WTC11 (cell line): ENCODE data around the gene HES1. TPM values are rescaled to one million over a fixed set of nuclear protein-coding genes. Genes with fewer than 3 reads are reported as not detected.

Source experiments
- ATAC-seq: fragments of 200-7000 bp; cut with Tn5 transposase; 2 replicates; pipeline ENCODE4 v1.10.0; 2021; ENCODE audit warnings: mild to moderate bottlenecking, moderate library complexity
- CTCF ChIA-PET: fragments of 300-600 bp; sonication (Branson Sonifier 250); formaldehyde crosslinking; loops from one replicate; lab custom pipeline; 2021; ENCODE audit warnings: antibody characterized with exemption; lab: Charles Lee
- POLR2A ChIA-PET: fragments of 350-600 bp; sonication (Branson Sonifier 250); formaldehyde crosslinking; loops from one replicate; lab custom pipeline; 2021; ENCODE audit warnings: antibody characterized with exemption; lab: Charles Lee
- DNase-seq: peaks from one replicate; pipeline ENCODE4 v3.0.0; 2021; ENCODE audit warnings: low spot score
- H3K27ac Mint-ChIP-seq: 2 replicates; pipeline ENCODE4 v1.8.0; 2021; ENCODE audit warnings: mixed read lengths
- H3K27me3 Mint-ChIP-seq: 2 replicates; pipeline ENCODE4 v1.8.0; 2021; ENCODE audit warnings: low read depth, mild to moderate bottlenecking, moderate library complexity, mixed read lengths
- H3K36me3 Mint-ChIP-seq: 2 replicates; pipeline ENCODE4 v1.8.0; 2021; ENCODE audit warnings: mixed read lengths
- H3K4me1 Mint-ChIP-seq: 2 replicates; pipeline ENCODE4 v1.8.0; 2022; ENCODE audit warnings: mixed read lengths
- H3K4me3 Mint-ChIP-seq: 2 replicates; pipeline ENCODE4 v1.8.0; 2021; ENCODE audit warnings: mild to moderate bottlenecking, moderate library complexity, mixed read lengths
- H3K9me3 Mint-ChIP-seq: 2 replicates; pipeline ENCODE4 v1.8.0; 2021; ENCODE audit warnings: mixed read lengths
- CREB1 ChIP-seq: sonication (generic); formaldehyde crosslinking; IDR thresholded peaks from 2 replicates; pipeline ENCODE4 v1.8.0; 2023; ENCODE audit warnings: mild to moderate bottlenecking, missing genetic modification reagents
- FOXK1 ChIP-seq: sonication (generic); formaldehyde crosslinking; IDR thresholded peaks from 2 replicates; pipeline ENCODE4 v1.8.0; 2022; ENCODE audit warnings: mild to moderate bottlenecking, moderate library complexity, missing genetic modification reagents
- GRHL2 ChIP-seq: fragments of 250-450 bp; sonication (Bioruptor Pico); IDR thresholded peaks from 2 replicates; pipeline ENCODE4 v1.8.0; 2022; ENCODE audit warnings: mild to moderate bottlenecking, moderate library complexity; ENCODE audit not compliant: insufficient replicate concordance, severe bottlenecking
- JAZF1 ChIP-seq: fragments of 250-450 bp; sonication (Bioruptor Pico); IDR thresholded peaks from 2 replicates; pipeline ENCODE4 v1.9.0; 2021; ENCODE audit warnings: moderate library complexity, mild to moderate bottlenecking, inconsistent platforms
- JUN ChIP-seq: sonication (generic); formaldehyde crosslinking; IDR thresholded peaks from 2 replicates; pipeline ENCODE4 v1.8.0; 2023; ENCODE audit warnings: mild to moderate bottlenecking, missing genetic modification reagents
- NR1H2 ChIP-seq: sonication (generic); formaldehyde crosslinking; IDR thresholded peaks from 2 replicates; pipeline ENCODE4 v1.9.0; 2021; ENCODE audit warnings: mild to moderate bottlenecking, moderate library complexity, missing genetic modification reagents
- NR3C1 ChIP-seq: sonication (generic); formaldehyde crosslinking; conservative IDR thresholded peaks from 2 replicates; pipeline ENCODE4 v1.8.1; 2023; ENCODE audit warnings: low read depth, mild to moderate bottlenecking, missing genetic modification reagents
- PRRX2 ChIP-seq: fragments of 250-450 bp; sonication (Bioruptor Pico); IDR thresholded peaks from 2 replicates; pipeline ENCODE4 v1.8.0; 2021; ENCODE audit warnings: mild to moderate bottlenecking
- RORB ChIP-seq: fragments of 250-450 bp; sonication (Bioruptor Pico); IDR thresholded peaks from 2 replicates; pipeline ENCODE4 v1.9.0; 2021; ENCODE audit warnings: mild to moderate bottlenecking
- SMAD3 ChIP-seq: sonication (generic); formaldehyde crosslinking; IDR thresholded peaks from 2 replicates; pipeline ENCODE4 v1.8.0; 2022; ENCODE audit warnings: missing genetic modification reagents, mild to moderate bottlenecking, borderline replicate concordance
- SMAD4 ChIP-seq: sonication (generic); formaldehyde crosslinking; IDR thresholded peaks from 2 replicates; pipeline ENCODE4 v1.8.0; 2022; ENCODE audit warnings: mild to moderate bottlenecking, missing genetic modification reagents
- TEAD1 ChIP-seq: sonication (generic); formaldehyde crosslinking; IDR thresholded peaks from 2 replicates; pipeline ENCODE4 v1.8.0; 2022; ENCODE audit warnings: mild to moderate bottlenecking, missing genetic modification reagents
- TEAD4 ChIP-seq: sonication (generic); formaldehyde crosslinking; IDR thresholded peaks from 2 replicates; pipeline ENCODE4 v1.8.0; 2022; ENCODE audit warnings: mild to moderate bottlenecking, missing genetic modification reagents
- ZBTB21 ChIP-seq: sonication (generic); formaldehyde crosslinking; IDR thresholded peaks from 2 replicates; pipeline ENCODE4 v1.8.1; 2023; ENCODE audit warnings: mild to moderate bottlenecking, missing genetic modification reagents, borderline replicate concordance
- ZNF263 ChIP-seq: sonication (generic); formaldehyde crosslinking; IDR thresholded peaks from 2 replicates; pipeline ENCODE4 v1.8.1; 2022; ENCODE audit warnings: low read depth, mild to moderate bottlenecking, moderate library complexity, missing genetic modification reagents
- ZNF423 ChIP-seq: fragments of 250-450 bp; sonication (Bioruptor Pico); IDR thresholded peaks from 2 replicates; pipeline ENCODE4 v2.1.2; 2022; ENCODE audit warnings: mild to moderate bottlenecking, moderate library complexity
- total RNA-seq: library from RNA; stranded (reverse); gene quantifications from 3 replicates; pipeline ENCODE4 v1.2.3, GENCODE V29; 2021
- TF ChIP-seq, protein P1 (sequence below): fragments of 250-450 bp; sonication (Bioruptor Pico); IDR thresholded peaks from 2 replicates; pipeline ENCODE4 v1.9.0; 2021; ENCODE audit warnings: mild to moderate bottlenecking
- TF ChIP-seq, protein P2 (sequence below): sonication (generic); formaldehyde crosslinking; IDR thresholded peaks from 2 replicates; pipeline ENCODE4 v1.8.1; 2022; ENCODE audit warnings: low read depth, missing genetic modification reagents, borderline replicate concordance
- TF ChIP-seq, protein P3 (sequence below): sonication (generic); formaldehyde crosslinking; IDR thresholded peaks from 2 replicates; pipeline ENCODE4 v1.8.0; 2023; ENCODE audit warnings: missing genetic modification reagents
- TF ChIP-seq, protein P4 (sequence below): fragments of 200-600 bp; IDR thresholded peaks from 2 replicates; pipeline ENCODE4 v1.8.0; 2022; ENCODE audit warnings: antibody characterized with exemption
- TF ChIP-seq, protein P5 (sequence below): fragments of 250-450 bp; sonication (Bioruptor Pico); IDR thresholded peaks from 2 replicates; pipeline ENCODE4 v2.1.2; 2022; ENCODE audit warnings: mild to moderate bottlenecking, moderate library complexity
- TF ChIP-seq, protein P6 (sequence below): sonication (generic); formaldehyde crosslinking; IDR thresholded peaks from 2 replicates; pipeline ENCODE4 v1.8.0; 2022; ENCODE audit warnings: mild to moderate bottlenecking, missing genetic modification reagents
- TF ChIP-seq, protein P7 (sequence below): sonication (generic); formaldehyde crosslinking; IDR thresholded peaks from 2 replicates; pipeline ENCODE4 v1.8.1; 2022; ENCODE audit warnings: low read depth, mild to moderate bottlenecking, moderate library complexity, missing genetic modification reagents, borderline replicate concordance

Gene HES1
- total RNA-seq, 1 experiment from 2014 or later = 28.4 TPM

DNA sequence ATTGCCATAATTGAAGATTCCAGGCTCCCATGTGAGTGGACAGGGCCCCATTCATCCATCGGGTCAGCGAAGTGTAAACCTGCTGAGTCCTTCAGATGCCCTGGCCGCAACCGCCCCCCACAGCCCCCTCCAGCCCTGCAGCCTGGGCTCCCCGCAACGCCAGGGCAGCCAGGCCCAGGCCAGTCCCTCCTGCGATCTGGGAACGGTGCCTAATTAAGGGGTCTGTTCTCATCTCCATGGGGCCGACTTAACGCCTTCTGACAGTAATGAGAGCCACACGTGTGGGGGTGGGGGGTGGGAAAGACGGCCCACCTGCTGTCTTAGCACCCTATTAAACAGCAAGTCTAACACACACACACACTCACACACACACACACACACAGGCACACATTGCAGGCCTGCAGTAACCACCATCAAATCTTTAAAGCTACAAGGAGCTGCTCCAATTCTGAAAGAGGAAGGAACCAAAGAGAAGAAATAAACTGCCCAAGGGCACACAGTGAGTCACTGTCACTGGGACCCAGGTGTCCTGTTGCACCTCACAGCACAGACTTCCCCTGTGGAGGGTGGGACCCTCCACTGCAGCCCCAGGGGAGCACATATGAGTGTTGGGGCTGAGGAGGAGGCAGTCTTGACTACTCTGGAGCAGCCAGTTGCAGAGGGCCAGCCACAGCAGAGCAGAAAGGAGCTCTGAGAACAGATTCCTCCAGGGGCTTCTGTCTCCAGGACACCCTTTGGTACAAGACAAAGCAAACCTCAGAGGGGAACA lies 31.8 kb upstream of the HES1 start:
- CTCF ChIA-PET = no interaction called here
- Mint-ChIP-seq H3K9me3 (no peaks in the 10 kb centered on the region), H3K4me3 (no peak overlapping the region)
- TF ChIP-seq FOXK1 (CRISPR knock-in tag) (no peak), SMAD3 (CRISPR knock-in tag) (no peak), ZNF263 (CRISPR knock-in tag) (no peak), NR3C1 (CRISPR knock-in tag) (no peak), NR1H2 (CRISPR knock-in tag) (no peak), JAZF1 (no peak), ZBTB21 (CRISPR knock-in tag) (no peak), SMAD4 (CRISPR knock-in tag) (no peak), RORB (CRISPR knock-in tag) (no peak), JUN (CRISPR knock-in tag) (no peak), ZNF423 (CRISPR knock-in tag) (no peak), TEAD4 (CRISPR knock-in tag) (no peak), CREB1 (CRISPR knock-in tag) (no peak)
- TF ChIP-seq, protein P1, sequence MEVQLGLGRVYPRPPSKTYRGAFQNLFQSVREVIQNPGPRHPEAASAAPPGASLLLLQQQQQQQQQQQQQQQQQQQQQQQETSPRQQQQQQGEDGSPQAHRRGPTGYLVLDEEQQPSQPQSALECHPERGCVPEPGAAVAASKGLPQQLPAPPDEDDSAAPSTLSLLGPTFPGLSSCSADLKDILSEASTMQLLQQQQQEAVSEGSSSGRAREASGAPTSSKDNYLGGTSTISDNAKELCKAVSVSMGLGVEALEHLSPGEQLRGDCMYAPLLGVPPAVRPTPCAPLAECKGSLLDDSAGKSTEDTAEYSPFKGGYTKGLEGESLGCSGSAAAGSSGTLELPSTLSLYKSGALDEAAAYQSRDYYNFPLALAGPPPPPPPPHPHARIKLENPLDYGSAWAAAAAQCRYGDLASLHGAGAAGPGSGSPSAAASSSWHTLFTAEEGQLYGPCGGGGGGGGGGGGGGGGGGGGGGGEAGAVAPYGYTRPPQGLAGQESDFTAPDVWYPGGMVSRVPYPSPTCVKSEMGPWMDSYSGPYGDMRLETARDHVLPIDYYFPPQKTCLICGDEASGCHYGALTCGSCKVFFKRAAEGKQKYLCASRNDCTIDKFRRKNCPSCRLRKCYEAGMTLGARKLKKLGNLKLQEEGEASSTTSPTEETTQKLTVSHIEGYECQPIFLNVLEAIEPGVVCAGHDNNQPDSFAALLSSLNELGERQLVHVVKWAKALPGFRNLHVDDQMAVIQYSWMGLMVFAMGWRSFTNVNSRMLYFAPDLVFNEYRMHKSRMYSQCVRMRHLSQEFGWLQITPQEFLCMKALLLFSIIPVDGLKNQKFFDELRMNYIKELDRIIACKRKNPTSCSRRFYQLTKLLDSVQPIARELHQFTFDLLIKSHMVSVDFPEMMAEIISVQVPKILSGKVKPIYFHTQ (CRISPR knock-in tag) = no peak
- TF ChIP-seq, protein P2, sequence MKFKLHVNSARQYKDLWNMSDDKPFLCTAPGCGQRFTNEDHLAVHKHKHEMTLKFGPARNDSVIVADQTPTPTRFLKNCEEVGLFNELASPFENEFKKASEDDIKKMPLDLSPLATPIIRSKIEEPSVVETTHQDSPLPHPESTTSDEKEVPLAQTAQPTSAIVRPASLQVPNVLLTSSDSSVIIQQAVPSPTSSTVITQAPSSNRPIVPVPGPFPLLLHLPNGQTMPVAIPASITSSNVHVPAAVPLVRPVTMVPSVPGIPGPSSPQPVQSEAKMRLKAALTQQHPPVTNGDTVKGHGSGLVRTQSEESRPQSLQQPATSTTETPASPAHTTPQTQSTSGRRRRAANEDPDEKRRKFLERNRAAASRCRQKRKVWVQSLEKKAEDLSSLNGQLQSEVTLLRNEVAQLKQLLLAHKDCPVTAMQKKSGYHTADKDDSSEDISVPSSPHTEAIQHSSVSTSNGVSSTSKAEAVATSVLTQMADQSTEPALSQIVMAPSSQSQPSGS (CRISPR knock-in tag) = no peak
- TF ChIP-seq, protein P3, sequence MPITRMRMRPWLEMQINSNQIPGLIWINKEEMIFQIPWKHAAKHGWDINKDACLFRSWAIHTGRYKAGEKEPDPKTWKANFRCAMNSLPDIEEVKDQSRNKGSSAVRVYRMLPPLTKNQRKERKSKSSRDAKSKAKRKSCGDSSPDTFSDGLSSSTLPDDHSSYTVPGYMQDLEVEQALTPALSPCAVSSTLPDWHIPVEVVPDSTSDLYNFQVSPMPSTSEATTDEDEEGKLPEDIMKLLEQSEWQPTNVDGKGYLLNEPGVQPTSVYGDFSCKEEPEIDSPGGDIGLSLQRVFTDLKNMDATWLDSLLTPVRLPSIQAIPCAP = no peak
- TF ChIP-seq, protein P4, sequence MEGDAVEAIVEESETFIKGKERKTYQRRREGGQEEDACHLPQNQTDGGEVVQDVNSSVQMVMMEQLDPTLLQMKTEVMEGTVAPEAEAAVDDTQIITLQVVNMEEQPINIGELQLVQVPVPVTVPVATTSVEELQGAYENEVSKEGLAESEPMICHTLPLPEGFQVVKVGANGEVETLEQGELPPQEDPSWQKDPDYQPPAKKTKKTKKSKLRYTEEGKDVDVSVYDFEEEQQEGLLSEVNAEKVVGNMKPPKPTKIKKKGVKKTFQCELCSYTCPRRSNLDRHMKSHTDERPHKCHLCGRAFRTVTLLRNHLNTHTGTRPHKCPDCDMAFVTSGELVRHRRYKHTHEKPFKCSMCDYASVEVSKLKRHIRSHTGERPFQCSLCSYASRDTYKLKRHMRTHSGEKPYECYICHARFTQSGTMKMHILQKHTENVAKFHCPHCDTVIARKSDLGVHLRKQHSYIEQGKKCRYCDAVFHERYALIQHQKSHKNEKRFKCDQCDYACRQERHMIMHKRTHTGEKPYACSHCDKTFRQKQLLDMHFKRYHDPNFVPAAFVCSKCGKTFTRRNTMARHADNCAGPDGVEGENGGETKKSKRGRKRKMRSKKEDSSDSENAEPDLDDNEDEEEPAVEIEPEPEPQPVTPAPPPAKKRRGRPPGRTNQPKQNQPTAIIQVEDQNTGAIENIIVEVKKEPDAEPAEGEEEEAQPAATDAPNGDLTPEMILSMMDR = no peak
- TF ChIP-seq, all 79 proteins: peak for 0
- Mint-ChIP-seq H3K4me1 (peaks cover 4% of the 10 kb centered on the region), H3K27me3 (no peaks in the 10 kb centered on the region; the same call in 1 of the 2 replicates), H3K27ac (no peak overlapping the region), H3K36me3 (no peaks in the 10 kb centered on the region)
- DNase-seq (no peak), ATAC-seq (no peak)
- POLR2A ChIA-PET = interaction anchor here (0.6 kb wide), 1 partner anchor 98 kb away, joined by 3 read pairs; no protein-coding TSS in a partner anchor

DNA sequence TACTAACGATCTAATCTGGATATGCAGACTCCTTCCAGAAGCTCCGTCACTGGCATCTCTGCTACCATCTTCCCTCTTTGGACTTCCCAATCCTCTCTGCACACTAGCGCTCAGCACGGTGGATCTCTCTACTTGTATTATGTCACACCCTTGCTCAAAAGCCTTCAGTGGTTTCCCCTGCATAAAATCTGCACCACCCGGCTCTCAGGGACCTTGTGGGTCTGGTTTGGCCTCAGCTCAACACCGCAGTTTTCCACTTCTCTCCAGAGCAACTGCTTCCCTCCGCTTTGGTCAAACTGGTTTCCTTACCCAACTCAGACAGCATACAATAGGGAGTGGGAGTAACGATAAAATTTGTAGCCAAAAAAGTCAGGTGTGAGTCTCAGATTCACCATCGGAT lies 30.7 kb upstream of the HES1 start:
- Mint-ChIP-seq H3K27ac (no peak overlapping the region), H3K4me1 (peaks cover 9% of the 10 kb centered on the region), H3K36me3 (no peaks in the 10 kb centered on the region), H3K9me3 (no peaks in the 10 kb centered on the region), H3K4me3 (no peak overlapping the region), H3K27me3 (no peaks in the 10 kb centered on the region; the same call in 1 of the 2 replicates)
- DNase-seq (no peak), ATAC-seq (no peak)
- CTCF ChIA-PET = no interaction called here
- POLR2A ChIA-PET = no interaction called here
- no peak for TF ChIP-seq GRHL2 (CRISPR knock-in tag)
- no peak for TF ChIP-seq TEAD1
- TF ChIP-seq PRRX2 (CRISPR knock-in tag) = no peak
- TF ChIP-seq, protein P5, sequence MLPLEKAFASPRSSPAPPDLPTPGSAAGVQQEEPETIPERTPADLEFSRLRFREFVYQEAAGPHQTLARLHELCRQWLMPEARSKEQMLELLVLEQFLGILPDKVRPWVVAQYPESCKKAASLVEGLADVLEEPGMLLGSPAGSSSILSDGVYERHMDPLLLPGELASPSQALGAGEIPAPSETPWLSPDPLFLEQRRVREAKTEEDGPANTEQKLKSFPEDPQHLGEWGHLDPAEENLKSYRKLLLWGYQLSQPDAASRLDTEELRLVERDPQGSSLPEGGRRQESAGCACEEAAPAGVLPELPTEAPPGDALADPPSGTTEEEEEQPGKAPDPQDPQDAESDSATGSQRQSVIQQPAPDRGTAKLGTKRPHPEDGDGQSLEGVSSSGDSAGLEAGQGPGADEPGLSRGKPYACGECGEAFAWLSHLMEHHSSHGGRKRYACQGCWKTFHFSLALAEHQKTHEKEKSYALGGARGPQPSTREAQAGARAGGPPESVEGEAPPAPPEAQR (CRISPR knock-in tag) = no peak
- TF ChIP-seq, protein P6, sequence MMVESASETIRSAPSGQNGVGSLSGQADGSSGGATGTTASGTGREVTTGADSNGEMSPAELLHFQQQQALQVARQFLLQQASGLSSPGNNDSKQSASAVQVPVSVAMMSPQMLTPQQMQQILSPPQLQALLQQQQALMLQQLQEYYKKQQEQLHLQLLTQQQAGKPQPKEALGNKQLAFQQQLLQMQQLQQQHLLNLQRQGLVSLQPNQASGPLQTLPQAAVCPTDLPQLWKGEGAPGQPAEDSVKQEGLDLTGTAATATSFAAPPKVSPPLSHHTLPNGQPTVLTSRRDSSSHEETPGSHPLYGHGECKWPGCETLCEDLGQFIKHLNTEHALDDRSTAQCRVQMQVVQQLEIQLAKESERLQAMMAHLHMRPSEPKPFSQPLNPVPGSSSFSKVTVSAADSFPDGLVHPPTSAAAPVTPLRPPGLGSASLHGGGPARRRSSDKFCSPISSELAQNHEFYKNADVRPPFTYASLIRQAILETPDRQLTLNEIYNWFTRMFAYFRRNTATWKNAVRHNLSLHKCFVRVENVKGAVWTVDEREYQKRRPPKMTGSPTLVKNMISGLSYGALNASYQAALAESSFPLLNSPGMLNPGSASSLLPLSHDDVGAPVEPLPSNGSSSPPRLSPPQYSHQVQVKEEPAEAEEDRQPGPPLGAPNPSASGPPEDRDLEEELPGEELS = no peak
- TF ChIP-seq, protein P7, sequence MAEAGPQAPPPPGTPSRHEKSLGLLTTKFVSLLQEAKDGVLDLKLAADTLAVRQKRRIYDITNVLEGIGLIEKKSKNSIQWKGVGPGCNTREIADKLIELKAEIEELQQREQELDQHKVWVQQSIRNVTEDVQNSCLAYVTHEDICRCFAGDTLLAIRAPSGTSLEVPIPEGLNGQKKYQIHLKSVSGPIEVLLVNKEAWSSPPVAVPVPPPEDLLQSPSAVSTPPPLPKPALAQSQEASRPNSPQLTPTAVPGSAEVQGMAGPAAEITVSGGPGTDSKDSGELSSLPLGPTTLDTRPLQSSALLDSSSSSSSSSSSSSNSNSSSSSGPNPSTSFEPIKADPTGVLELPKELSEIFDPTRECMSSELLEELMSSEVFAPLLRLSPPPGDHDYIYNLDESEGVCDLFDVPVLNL (CRISPR knock-in tag) = no peak
